HepG2 (cell line): Measurements from ENCODE around the gene NOB1. TPM values are rescaled to one million over a fixed set of nuclear protein-coding genes. Genes with fewer than 3 reads are reported as not detected.

Experiments
- AKNA ChIP-seq: sonication (generic); formaldehyde crosslinking; IDR thresholded peaks from 2 replicates; pipeline ENCODE4 v1.4.0; 2020; ENCODE audit warnings: missing genetic modification reagents, borderline replicate concordance
- ATF3 ChIP-seq: sonication (generic); formaldehyde crosslinking; IDR thresholded peaks from 2 replicates; pipeline ENCODE4 v1.4.0; 2020; ENCODE audit warnings: missing genetic modification reagents
- BHLHE40 ChIP-seq: IDR thresholded peaks from 2 replicates; pipeline ENCODE4 v1.6.1; 2011; ENCODE audit warnings: low read length, improper control_type of control experiment
- HDAC1 ChIP-seq: sonication (generic); formaldehyde crosslinking; IDR thresholded peaks from 2 replicates; pipeline ENCODE4 v1.5.1; 2020; ENCODE audit warnings: mild to moderate bottlenecking, missing genetic modification reagents
- MED8 ChIP-seq: sonication (generic); formaldehyde crosslinking; IDR thresholded peaks from 2 replicates; pipeline ENCODE4 v1.8.1; 2023; ENCODE audit warnings: mild to moderate bottlenecking, missing genetic modification reagents; ENCODE audit not compliant: insufficient replicate concordance
- NBN ChIP-seq: fragments of 450-650 bp; conservative IDR thresholded peaks from 2 replicates; pipeline ENCODE4 v1.6.1; 2017
- PBX2 ChIP-seq: IDR thresholded peaks from 2 replicates; pipeline ENCODE4 v1.6.1; 2016; ENCODE audit warnings: control low read depth
- SMARCE1 ChIP-seq: fragments of 450-650 bp; IDR thresholded peaks from 2 replicates; pipeline ENCODE4 v1.6.1; 2017; ENCODE audit warnings: borderline replicate concordance
- TBX3 ChIP-seq: fragments of 450-650 bp; IDR thresholded peaks from 2 replicates; pipeline ENCODE4 v1.6.1; 2017; ENCODE audit warnings: antibody characterized with exemption, mild to moderate bottlenecking, inconsistent platforms, borderline replicate concordance
- TEF ChIP-seq: sonication (generic); formaldehyde crosslinking; IDR thresholded peaks from 2 replicates; pipeline ENCODE4 v1.5.0; 2020; ENCODE audit warnings: missing genetic modification reagents
- TFE3 ChIP-seq: IDR thresholded peaks from 2 replicates; pipeline ENCODE4 v1.6.1; 2016
- THAP8 ChIP-seq: sonication (generic); formaldehyde crosslinking; IDR thresholded peaks from 2 replicates; pipeline ENCODE4 v1.5.1; 2020; ENCODE audit warnings: missing genetic modification reagents, mild to moderate bottlenecking, borderline replicate concordance
- ZBTB26 ChIP-seq: IDR thresholded peaks from 2 replicates; pipeline ENCODE4 v1.6.1; 2016; ENCODE audit warnings: missing compliant biosample characterization, missing genetic modification reagents, borderline replicate concordance
- ZMYM3 ChIP-seq: sonication (generic); formaldehyde crosslinking; IDR thresholded peaks from 2 replicates; pipeline ENCODE4 v1.5.1; 2020; ENCODE audit warnings: mild to moderate bottlenecking, missing genetic modification reagents
- ZNF552 ChIP-seq: sonication (generic); formaldehyde crosslinking; IDR thresholded peaks from 2 replicates; pipeline ENCODE4 v1.9.0; 2022; ENCODE audit warnings: missing genetic modification reagents, mild to moderate bottlenecking, borderline replicate concordance
- ZNF644 ChIP-seq: IDR thresholded peaks from 2 replicates; pipeline ENCODE4 v1.6.1; 2016; ENCODE audit warnings: low read depth
- ZNF777 ChIP-seq: sonication (generic); formaldehyde crosslinking; IDR thresholded peaks from 2 replicates; pipeline ENCODE4 v1.4.0; 2020; ENCODE audit warnings: missing genetic modification reagents
- ZNF790 ChIP-seq: sonication (generic); formaldehyde crosslinking; IDR thresholded peaks from 2 replicates; pipeline ENCODE4 v1.8.0; 2022; ENCODE audit warnings: missing genetic modification reagents, mild to moderate bottlenecking, borderline replicate concordance
- polyA plus RNA-seq, 8 experiments: library from polyadenylated mRNA; depleted of rRNA in 3 of 8; stranded (reverse) in 7 of 8; unstranded in 1 of 8; fragments of >200 nt; fragmentation: Illumina TruSeq in 4 of 8; extraction: Trizol in 4 of 8; gene quantifications; 2 replicates each; pipeline versions ENCODE4 v1.2.1 to v1.2.3, GENCODE V29; 2011 to 2016; ENCODE audit warnings: low read depth in 4 of 8, missing spikeins in 1 of 8, mixed read lengths in 1 of 8; ENCODE audit not compliant: insufficient read depth in 1 of 8
- total RNA-seq, 5 experiments: library from RNA; depleted of rRNA; stranded (reverse); fragments of >200 nt; fragmentation: Illumina TruSeq; extraction: Trizol; gene quantifications; 2 replicates each; pipeline ENCODE4 v1.2.3, GENCODE V29; 2016; ENCODE audit warnings: low read depth in 1 of 5

The NOB1 gene
- total and polyA plus RNA-seq, 2 of the 13 experiments (the other 11 are each of a cell fraction or from before 2014, with no cell fraction given), result 47.1 to 162 TPM

GRCh38 chr16:69754469-69755310 lies at the start of gene NOB1 (continued):
- TF ChIP-seq AKNA (CRISPR knock-in tag) (peak; percentile 6; the same call in 1 of the 2 replicates), TBX3 (no peak), TEF (CRISPR knock-in tag) (no peak), ZBTB26 (CRISPR knock-in tag) (no peak; the same call in 1 of the 2 replicates), ZMYM3 (CRISPR knock-in tag) (peak; percentile 78; the same call in 1 of the 2 replicates), THAP8 (CRISPR knock-in tag) (no peak; the same call in 1 of the 2 replicates), SMARCE1 (no peak), HDAC1 (CRISPR knock-in tag) (peak; percentile 95), ZNF552 (CRISPR knock-in tag) (peak; percentile 93; the same call in 1 of the 2 replicates), ZNF644 (no peak), ZNF777 (no peak; the same call in 1 of the 2 replicates), ZNF790 (CRISPR knock-in tag) (no peak; the same call in 1 of the 2 replicates), BHLHE40 (peak; percentile 52; the same call in 1 of the 2 replicates), PBX2 (CRISPR knock-in tag) (no peak), NBN (no peak), MED8 (CRISPR knock-in tag) (peak; percentile 96), ATF3 (peak; percentile 61), TFE3 (CRISPR knock-in tag) (no peak)
